Stimulated activated CD4-positive, alpha-beta T cell treated with anti-CD3 and anti-CD28 coated beads, Interleukin-2, amount 100 ng/mL, for 48 hours (primary cell): ENCODE measurements around the gene MAP3K12.
"Not testable (repeated sequence)": the region's sequence is repeated elsewhere in the genome, so short reads cannot be mapped to it uniquely, and the experiment has no call there.

Experiments
- DNase-seq, 2 donors: peaks; one replicate each; pipeline ENCODE4 v3.0.0-alpha.2; 2020

The MAP3K12 gene

GRCh38 chr12:53499266-53500141 is at the start of gene MAP3K12:
MAP3K12 (minus strand) TSS chr12:53499458; CDS start chr12:53487391, 12,067 bp downstream.
- DNase-seq = peak in 1 of 2 donors; percentile 47

- not testable (repeated sequence) for DNase-seq
Observed at GRCh38 chr12:53548354-53548753, 49.1 kb upstream of the MAP3K12 start.

- DNase-seq = peak; percentile 30 to 36
Observed at GRCh38 chr12:53543539-53543938, 44.3 kb upstream of the MAP3K12 start.

- DNase-seq = no peak
Observed at GRCh38 chr12:53539526-53539925, 40.3 kb upstream of the MAP3K12 start.

GRCh38 chr12:53538209-53538689 is 39.0 kb upstream of the MAP3K12 start:
- no peak for DNase-seq

GRCh38 chr12:53536962-53537361 is 37.7 kb upstream of the MAP3K12 start:
- no peak for DNase-seq

GRCh38 chr12:53533471-53533870 is 34.2 kb upstream of the MAP3K12 start:
- DNase-seq = no peak

GRCh38 chr12:53532524-53533445 is 33.5 kb upstream of the MAP3K12 start:
- no peak for DNase-seq

- no peak for DNase-seq
Observed at GRCh38 chr12:53532021-53532420, 32.8 kb upstream of the MAP3K12 start.

- no peak for DNase-seq
Observed at GRCh38 chr12:53530920-53531319, 31.7 kb upstream of the MAP3K12 start.

- no peak for DNase-seq
Observed at GRCh38 chr12:53530061-53530460, 30.8 kb upstream of the MAP3K12 start.

GRCh38 chr12:53524476-53524875 is 25.2 kb upstream of the MAP3K12 start:
- no peak for DNase-seq

- no peak for DNase-seq
Observed at GRCh38 chr12:53523131-53523530, 23.9 kb upstream of the MAP3K12 start.

GRCh38 chr12:53518381-53518780 is 19.1 kb upstream of the MAP3K12 start:
- DNase-seq = no peak

GRCh38 chr12:53516758-53517455 is 17.6 kb upstream of the MAP3K12 start:
- DNase-seq = no peak

- DNase-seq = no peak
Observed at GRCh38 chr12:53515291-53515680, 16.0 kb upstream of the MAP3K12 start.

GRCh38 chr12:53514628-53515290 is 15.5 kb upstream of the MAP3K12 start:
- no peak for DNase-seq

- DNase-seq = no peak
Observed at GRCh38 chr12:53513712-53514410, 14.6 kb upstream of the MAP3K12 start.

- no peak for DNase-seq
Observed at GRCh38 chr12:53510181-53510812, 11.0 kb upstream of the MAP3K12 start.

- peak; percentile 86 to 87 for DNase-seq
Observed at GRCh38 chr12:53508534-53509170, 9.4 kb upstream of the MAP3K12 start.

GRCh38 chr12:53507603-53507885 is 8.3 kb upstream of the MAP3K12 start:
- DNase-seq = no peak
